Keratinocyte (primary cell): Measurements from ENCODE around the gene ANXA8.

Experiments
- EZH2 ChIP-seq: IDR thresholded peaks from one replicate; pipeline ENCODE4 v1.6.1; 2012; ENCODE audit warnings: inconsistent platforms, mild to moderate bottlenecking, low read length, moderate library complexity
- TF ChIP-seq, protein P1 (sequence below), 3 experiments: IDR thresholded peaks in 1 of 3; conservative IDR thresholded peaks in 1 of 3; optimal IDR thresholded peaks in 1 of 3; 2 replicates in 2 of 3; 3 replicates in 1 of 3; pipeline versions ENCODE3 to v1.5.1; 2011; ENCODE audit warnings: low read length in 3 of 3, mild to moderate bottlenecking in 3 of 3, moderate library complexity in 2 of 3, control low read depth in 1 of 3, inconsistent platforms in 1 of 3; ENCODE audit not compliant: insufficient read depth in 2 of 3; ENCODE audit errors: extremely low read depth in 1 of 3

- TF ChIP-seq, protein P1, sequence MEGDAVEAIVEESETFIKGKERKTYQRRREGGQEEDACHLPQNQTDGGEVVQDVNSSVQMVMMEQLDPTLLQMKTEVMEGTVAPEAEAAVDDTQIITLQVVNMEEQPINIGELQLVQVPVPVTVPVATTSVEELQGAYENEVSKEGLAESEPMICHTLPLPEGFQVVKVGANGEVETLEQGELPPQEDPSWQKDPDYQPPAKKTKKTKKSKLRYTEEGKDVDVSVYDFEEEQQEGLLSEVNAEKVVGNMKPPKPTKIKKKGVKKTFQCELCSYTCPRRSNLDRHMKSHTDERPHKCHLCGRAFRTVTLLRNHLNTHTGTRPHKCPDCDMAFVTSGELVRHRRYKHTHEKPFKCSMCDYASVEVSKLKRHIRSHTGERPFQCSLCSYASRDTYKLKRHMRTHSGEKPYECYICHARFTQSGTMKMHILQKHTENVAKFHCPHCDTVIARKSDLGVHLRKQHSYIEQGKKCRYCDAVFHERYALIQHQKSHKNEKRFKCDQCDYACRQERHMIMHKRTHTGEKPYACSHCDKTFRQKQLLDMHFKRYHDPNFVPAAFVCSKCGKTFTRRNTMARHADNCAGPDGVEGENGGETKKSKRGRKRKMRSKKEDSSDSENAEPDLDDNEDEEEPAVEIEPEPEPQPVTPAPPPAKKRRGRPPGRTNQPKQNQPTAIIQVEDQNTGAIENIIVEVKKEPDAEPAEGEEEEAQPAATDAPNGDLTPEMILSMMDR (optimal IDR thresholded peaks at IDR 0.05 in 1 of 3, IDR thresholded peaks at IDR 0.05 in 1 of 3, conservative IDR thresholded peaks at IDR 0.05 in 1 of 3; ENCODE audit: extremely low read depth in 1 of 3, insufficient read depth in 2 of 3, low read length in 3 of 3): no peak
- TF ChIP-seq EZH2: no peak
Observed at GRCh38 chr10:47453141-47454007, 30.5 kb downstream of the ANXA8 start.
